Skeletal muscle tissue (tissue), 4 donors: ENCODE results near the gene KCNG1. TPM values are rescaled to one million over a fixed set of nuclear protein-coding genes. Genes with fewer than 3 reads are reported as not detected.

Experiments used
- H3K27ac ChIP-seq: one replicate; pipeline ENCODE4 v1.7.0; 2013; ENCODE audit warnings: mild to moderate bottlenecking, low read depth, low read length, inconsistent platforms
- H3K27me3 ChIP-seq, 3 donors: one replicate each; pipeline ENCODE4 v1.7.0; 2013; ENCODE audit warnings: low read length in 3 of 3; ENCODE audit not compliant: control insufficient read depth in 3 of 3, insufficient read depth in 3 of 3
- H3K36me3 ChIP-seq, 3 donors: one replicate each; pipeline ENCODE4 v1.7.0; 2013; ENCODE audit warnings: low read length in 3 of 3; ENCODE audit not compliant: control insufficient read depth in 3 of 3, insufficient read depth in 3 of 3
- H3K4me1 ChIP-seq, 3 donors: one replicate each; pipeline ENCODE4 v1.7.0; 2013; ENCODE audit warnings: low read length in 3 of 3, mild to moderate bottlenecking in 3 of 3; ENCODE audit not compliant: control insufficient read depth in 3 of 3, insufficient read depth in 3 of 3
- H3K4me3 ChIP-seq, 3 donors: one replicate each; pipeline ENCODE4 v1.7.0; 2013; ENCODE audit warnings: low read length in 3 of 3
- H3K9ac ChIP-seq, 3 donors: one replicate each; pipeline ENCODE4 v1.7.0; 2013; ENCODE audit warnings: low read length in 3 of 3, mild to moderate bottlenecking in 3 of 3, moderate library complexity in 2 of 3, low read depth in 1 of 3
- H3K9me3 ChIP-seq, 3 donors: one replicate each; pipeline ENCODE4 v1.7.0; 2013; ENCODE audit warnings: low read length in 3 of 3; ENCODE audit not compliant: control insufficient read depth in 3 of 3
- total RNA-seq: library from RNA; depleted of rRNA; stranded (reverse); fragments of >200 nt; gene quantifications from one replicate; pipeline ENCODE4 v1.2.3, GENCODE V29; 2014
- donor health status: Osteomylitis.

The KCNG1 gene
- total RNA-seq, 1 donor from 2014 or later = 0.52 TPM

- Histone ChIP-seq H3K36me3 (no peaks in the 10 kb centered on the region), H3K9ac (no peak overlapping the region), H3K27me3 (peaks cover 16 to 32% (median 21%) of the 10 kb centered on the region in 3 donors), H3K4me3 (no peak overlapping the region), H3K9me3 (no peaks in the 10 kb centered on the region), H3K4me1 (no peaks in the 10 kb centered on the region), H3K27ac (no peak overlapping the region)
These were observed 7.8 kb downstream of the KCNG1 start for GRCh38 chr20:51014797-51015722.

- Histone ChIP-seq H3K4me1 (no peaks in the 10 kb centered on the region), H3K27me3 (peaks cover 20 to 28% (median 21%) of the 10 kb centered on the region in 3 donors), H3K27ac (no peak overlapping the region), H3K9me3 (no peaks in the 10 kb centered on the region), H3K4me3 (no peak overlapping the region), H3K36me3 (no peaks in the 10 kb centered on the region), H3K9ac (no peak overlapping the region)
These were observed 9.2 kb downstream of the KCNG1 start for GRCh38 chr20:51013577-51014330.

GRCh38 chr20:51012357-51012756 lies 10.6 kb downstream of the KCNG1 start:
- no peaks in the 10 kb centered on the region for H3K9me3 ChIP-seq
- no peak overlapping the region for H3K9ac ChIP-seq
- H3K36me3 ChIP-seq = no peaks in the 10 kb centered on the region
- peaks cover 20 to 28% (median 21%) of the 10 kb centered on the region in 3 donors for H3K27me3 ChIP-seq
- H3K4me1 ChIP-seq = no peaks in the 10 kb centered on the region
- H3K4me3 ChIP-seq = no peak overlapping the region
- no peak overlapping the region for H3K27ac ChIP-seq

- Histone ChIP-seq H3K4me3 (no peak overlapping the region), H3K4me1 (no peaks in the 10 kb centered on the region), H3K27ac (no peak overlapping the region), H3K27me3 (peaks cover 20 to 28% (median 21%) of the 10 kb centered on the region in 3 donors), H3K9ac (no peak overlapping the region), H3K9me3 (no peaks in the 10 kb centered on the region), H3K36me3 (no peaks in the 10 kb centered on the region)
These were observed 11.4 kb downstream of the KCNG1 start for GRCh38 chr20:51011479-51011878.

GRCh38 chr20:51010932-51011331 lies 12.0 kb downstream of the KCNG1 start:
- Histone ChIP-seq H3K9ac (no peak overlapping the region), H3K4me3 (no peak overlapping the region), H3K9me3 (no peaks in the 10 kb centered on the region), H3K27ac (no peak overlapping the region), H3K27me3 (peaks cover 20 to 28% (median 21%) of the 10 kb centered on the region in 3 donors), H3K4me1 (no peaks in the 10 kb centered on the region), H3K36me3 (no peaks in the 10 kb centered on the region)

- Histone ChIP-seq H3K27ac (no peak overlapping the region), H3K9ac (no peak overlapping the region), H3K4me3 (no peak overlapping the region), H3K27me3 (peaks cover 13 to 28% (median 14%) of the 10 kb centered on the region in 3 donors), H3K36me3 (no peaks in the 10 kb centered on the region), H3K4me1 (no peaks in the 10 kb centered on the region), H3K9me3 (no peaks in the 10 kb centered on the region)
These were observed 12.9 kb downstream of the KCNG1 start for GRCh38 chr20:51010043-51010365.

- H3K4me1 ChIP-seq = no peaks in the 10 kb centered on the region
- H3K9ac ChIP-seq = no peak overlapping the region
- H3K4me3 ChIP-seq = no peak overlapping the region
- no peak overlapping the region for H3K27ac ChIP-seq
- no peaks in the 10 kb centered on the region for H3K36me3 ChIP-seq
- no peaks in the 10 kb centered on the region for H3K9me3 ChIP-seq
- peaks cover 10 to 26% (median 13%) of the 10 kb centered on the region in 3 donors for H3K27me3 ChIP-seq
These were observed 13.4 kb downstream of the KCNG1 start for GRCh38 chr20:51009303-51010042.

GRCh38 chr20:51008718-51009117 lies 14.2 kb downstream of the KCNG1 start:
- Histone ChIP-seq H3K36me3 (no peaks in the 10 kb centered on the region), H3K9ac (no peak overlapping the region), H3K9me3 (no peaks in the 10 kb centered on the region), H3K27ac (no peak overlapping the region), H3K27me3 (peaks cover 10 to 28% (median 14%) of the 10 kb centered on the region in 3 donors), H3K4me3 (no peak overlapping the region), H3K4me1 (no peaks in the 10 kb centered on the region)

GRCh38 chr20:51005214-51005613 lies 17.7 kb downstream of the KCNG1 start:
- no peak overlapping the region for H3K27ac ChIP-seq
- H3K4me3 ChIP-seq = no peak overlapping the region
- H3K4me1 ChIP-seq = no peaks in the 10 kb centered on the region
- no peak overlapping the region for H3K9ac ChIP-seq
- no peaks in the 10 kb centered on the region for H3K36me3 ChIP-seq
- no peaks in the 10 kb centered on the region for H3K9me3 ChIP-seq
- H3K27me3 ChIP-seq = peaks cover 20 to 26% (median 23%) of the 10 kb centered on the region in 3 donors
